IPS DF 19.7 (cell line): ENCODE measurements around the gene MARS1.

Experiments used
- DNase-seq: peaks from one replicate; pipeline ENCODE4 v3.0.0-alpha.2; 2013; ENCODE audit warnings: low read depth, low spot score

The MARS1 gene

GRCh38 chr12:57530396-57531142, 42.7 kb downstream of the MARS1 start:
- DNase-seq: no peak

- no peak for DNase-seq
Measured at GRCh38 chr12:57531836-57532235, 44.0 kb downstream of the MARS1 start.

DNA sequence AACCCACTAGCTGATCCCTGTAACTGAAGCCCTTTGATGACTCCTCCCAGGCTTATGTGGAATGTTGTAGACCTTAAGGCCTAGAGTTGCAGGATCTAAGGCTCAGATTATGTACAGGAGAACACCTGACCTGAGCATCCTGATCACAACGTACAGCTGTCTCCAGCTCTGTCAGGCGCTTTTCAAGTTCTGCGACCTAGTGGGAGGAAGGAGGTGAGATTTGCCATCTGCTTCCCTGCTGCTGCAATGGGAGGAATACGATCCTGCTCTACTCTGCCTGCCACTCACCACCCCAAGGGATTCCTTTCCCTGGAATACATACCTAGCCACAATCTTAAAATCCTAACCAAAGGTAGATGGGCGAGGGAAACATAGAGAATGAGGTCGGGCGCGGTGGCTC, 45.2 kb downstream of the MARS1 start:
- DNase-seq: no peak

DNA sequence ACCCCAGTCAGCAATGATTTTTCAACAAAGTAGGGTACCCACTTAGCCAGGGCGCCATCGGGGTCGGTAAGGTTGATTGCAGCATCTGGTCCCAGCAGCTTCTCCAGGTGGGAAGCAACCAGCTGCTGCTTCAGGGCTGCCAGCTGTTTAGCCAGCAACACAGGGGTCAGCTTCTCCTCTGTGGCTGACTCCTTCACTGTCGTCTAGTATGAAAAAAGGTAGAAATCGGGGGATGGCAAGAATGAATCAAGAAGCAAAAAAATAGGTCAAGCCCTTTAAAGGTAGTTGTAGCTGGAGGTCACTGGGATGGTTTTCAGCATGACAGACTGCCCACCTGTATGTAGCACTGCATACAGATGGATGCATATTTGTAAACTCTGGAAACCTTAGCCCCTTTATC, 46.4 kb downstream of the MARS1 start:
- no peak for DNase-seq

DNA sequence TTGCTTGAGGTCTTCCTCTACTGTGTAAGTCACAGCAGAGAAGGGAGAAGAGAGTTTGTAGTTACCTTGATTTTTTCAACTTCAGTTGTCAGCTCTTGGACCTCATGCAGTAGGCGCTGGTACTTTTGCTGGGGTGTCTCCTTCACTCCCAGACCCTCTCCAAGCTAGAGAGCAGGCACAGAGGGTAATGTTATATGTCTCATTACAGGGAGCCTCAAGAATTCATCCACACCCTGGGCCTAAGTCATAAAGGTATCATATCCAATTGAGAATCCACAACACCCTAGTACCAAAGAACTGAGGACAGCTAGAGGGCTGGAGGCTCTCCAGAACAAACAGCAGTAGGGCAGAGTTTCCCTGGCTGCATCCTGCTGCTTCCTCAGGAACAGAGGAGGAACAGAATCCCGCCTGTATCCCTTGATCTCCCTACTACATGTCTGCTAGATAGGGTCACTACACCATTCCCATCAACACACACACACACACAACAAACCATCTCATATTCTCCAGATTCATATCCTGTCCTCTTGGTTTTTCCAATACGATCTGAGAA, 47.2 kb downstream of the MARS1 start:
- DNase-seq: no peak

GRCh38 chr12:57535764-57536596, 48.1 kb downstream of the MARS1 start:
- no peak for DNase-seq

DNA sequence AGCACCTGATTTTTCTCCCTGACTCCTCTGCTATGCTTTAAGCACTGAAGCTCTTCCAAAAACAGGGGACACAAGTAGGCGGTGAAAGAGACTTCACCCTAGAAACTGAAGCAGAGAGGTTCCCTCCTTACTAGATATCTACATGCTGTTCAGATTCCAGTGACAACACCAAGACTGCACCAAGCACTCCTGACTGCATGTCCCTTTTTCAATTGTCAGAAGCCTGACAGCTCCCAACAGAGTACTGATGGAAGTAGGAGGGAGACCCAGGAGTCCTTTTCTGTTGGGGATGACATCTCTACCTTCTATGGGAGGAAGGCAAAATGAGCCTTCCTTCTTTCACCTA, 48.7 kb downstream of the MARS1 start:
- no peak for DNase-seq

GRCh38 chr12:57539134-57539768, 51.4 kb downstream of the MARS1 start:
- DNase-seq: no peak

DNA sequence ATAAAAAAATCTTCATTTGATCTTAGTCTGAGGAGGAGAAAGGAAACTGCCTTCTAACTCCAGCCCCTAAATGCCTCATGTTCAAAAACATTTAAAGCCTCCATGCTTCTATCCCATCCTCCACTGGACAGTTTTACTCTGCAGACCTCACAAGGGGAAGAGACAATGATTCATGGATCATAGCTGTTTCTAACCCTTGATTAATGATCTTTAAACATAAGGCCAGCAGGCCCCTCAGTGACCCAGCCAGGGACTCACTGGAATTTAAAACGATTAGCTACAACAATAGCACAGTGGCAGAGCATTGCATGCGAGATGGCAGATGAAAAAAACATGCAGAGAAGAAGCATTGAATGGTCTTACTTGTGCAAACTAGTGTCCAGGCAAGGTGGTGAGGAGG, 53.1 kb downstream of the MARS1 start:
- no peak for DNase-seq

GRCh38 chr12:57541717-57542116, 53.8 kb downstream of the MARS1 start:
- no peak for DNase-seq

GRCh38 chr12:57543581-57543980, 55.7 kb downstream of the MARS1 start:
- DNase-seq: no peak

DNA sequence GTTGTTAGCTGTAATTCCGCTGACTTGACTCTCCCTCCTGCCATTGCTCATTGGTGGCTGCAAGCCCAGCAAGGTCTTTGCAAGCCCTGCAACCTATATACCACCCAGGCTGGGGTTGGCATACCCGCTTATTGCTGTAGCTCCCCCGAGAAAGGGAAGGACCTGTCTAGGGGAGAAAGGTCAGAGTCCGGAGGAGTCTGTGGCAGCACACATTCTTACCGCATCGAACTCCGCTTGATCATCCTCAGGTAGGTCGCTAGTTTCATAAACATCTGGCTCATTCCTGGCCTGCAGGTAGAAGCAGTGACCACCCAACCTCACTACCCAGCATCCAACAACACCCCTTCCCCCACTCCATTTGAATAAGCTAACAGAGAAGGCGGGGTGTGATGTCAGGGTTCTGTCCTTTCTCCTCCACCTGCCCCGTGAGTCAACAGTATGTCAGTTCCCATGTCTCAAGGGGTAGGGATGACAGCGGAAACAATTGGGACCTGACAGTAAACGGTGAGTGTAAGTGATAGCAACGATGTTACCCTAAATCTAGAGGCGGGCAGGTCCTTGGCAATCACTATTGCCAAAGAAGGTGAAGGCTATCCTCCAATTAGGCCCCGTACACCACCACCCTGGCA, 58.1 kb downstream of the MARS1 start:
- DNase-seq: no peak

- peak; percentile 94 for DNase-seq
Measured at GRCh38 chr12:57546438-57547287, 58.8 kb downstream of the MARS1 start, which contains the start of gene DCTN2. Gene DCTN2, minus strand, starts transcription at chr12:57547192. Its CDS starts 129 bp downstream, at chr12:57547063.

- no peak for DNase-seq
Measured at GRCh38 chr12:57547288-57548012, 59.6 kb downstream of the MARS1 start.

GRCh38 chr12:57548013-57548315, 60.1 kb downstream of the MARS1 start:
- no peak for DNase-seq

- DNase-seq: no peak
Measured at GRCh38 chr12:57548488-57548887, 60.6 kb downstream of the MARS1 start.

GRCh38 chr12:57549203-57549908, 61.5 kb downstream of the MARS1 start:
- DNase-seq: no peak

DNA sequence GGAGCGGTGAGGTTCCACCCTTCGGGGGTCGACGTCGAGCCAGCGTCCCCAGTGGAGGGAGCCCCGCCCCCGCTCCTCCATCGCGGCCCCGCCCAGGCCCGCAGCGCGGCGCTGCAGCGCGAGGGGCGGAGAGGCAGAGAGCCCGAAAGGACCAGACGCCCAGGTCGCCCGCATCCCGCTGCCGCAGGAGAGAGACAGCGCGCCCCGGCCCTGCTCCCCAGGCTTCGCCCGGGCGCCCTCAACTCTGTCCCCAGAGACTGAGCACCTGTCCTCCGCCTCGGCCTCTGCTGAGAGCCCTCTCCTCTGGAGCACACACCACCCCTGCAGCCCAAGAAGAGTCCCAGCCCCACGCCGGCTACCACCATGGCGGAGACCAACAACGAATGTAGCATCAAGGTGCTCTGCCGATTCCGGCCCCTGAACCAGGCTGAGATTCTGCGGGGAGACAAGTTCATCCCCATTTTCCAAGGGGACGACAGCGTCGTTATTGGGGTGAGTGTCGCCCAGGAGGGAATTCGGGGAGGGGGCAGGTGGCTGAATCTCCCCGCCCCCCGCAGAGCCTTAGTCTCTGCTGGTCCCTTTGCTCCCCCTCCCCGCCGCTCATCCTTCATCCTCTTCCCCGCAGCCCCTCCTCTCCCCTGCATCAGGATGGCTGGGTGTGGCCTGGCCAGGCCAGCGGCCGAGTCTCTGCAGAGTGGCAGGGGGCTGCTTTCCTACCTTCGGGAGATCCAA, 62.2 kb downstream of the MARS1 start, which contains the start of gene KIF5A:
Gene KIF5A (plus strand): TSS at position 136 of the 732 bp plus-strand sequence. CDS start 228 bp downstream, at position 364.
- no peak for DNase-seq
